Measurements from ENCODE around the gene NOC2L.
A peak's percentile ranks its signal among the peaks of the same experiment; 100 is the strongest.

The NOC2L gene

DNA sequence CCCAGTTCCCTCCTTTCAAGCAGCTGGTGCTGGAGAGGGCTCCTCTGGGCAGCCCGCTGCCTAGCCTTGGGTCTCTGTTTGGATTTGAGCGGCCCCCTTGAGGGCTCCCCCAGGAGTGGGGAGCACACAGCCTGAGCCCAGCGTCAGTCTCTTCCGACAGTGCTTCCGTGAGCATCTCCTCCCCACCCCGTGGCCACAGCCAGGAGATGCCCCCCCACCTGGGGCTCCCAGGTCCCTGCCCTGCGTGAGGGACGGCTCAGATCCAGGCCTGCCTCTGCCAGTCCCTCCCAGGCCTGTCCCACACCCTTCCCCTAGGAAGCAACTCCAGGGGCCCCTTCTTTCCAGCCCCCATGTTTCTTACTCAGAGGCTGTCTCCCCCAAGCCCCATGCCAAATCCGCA, 31.8 kb downstream of the NOC2L start:
- no peak for DNase-seq

DNA sequence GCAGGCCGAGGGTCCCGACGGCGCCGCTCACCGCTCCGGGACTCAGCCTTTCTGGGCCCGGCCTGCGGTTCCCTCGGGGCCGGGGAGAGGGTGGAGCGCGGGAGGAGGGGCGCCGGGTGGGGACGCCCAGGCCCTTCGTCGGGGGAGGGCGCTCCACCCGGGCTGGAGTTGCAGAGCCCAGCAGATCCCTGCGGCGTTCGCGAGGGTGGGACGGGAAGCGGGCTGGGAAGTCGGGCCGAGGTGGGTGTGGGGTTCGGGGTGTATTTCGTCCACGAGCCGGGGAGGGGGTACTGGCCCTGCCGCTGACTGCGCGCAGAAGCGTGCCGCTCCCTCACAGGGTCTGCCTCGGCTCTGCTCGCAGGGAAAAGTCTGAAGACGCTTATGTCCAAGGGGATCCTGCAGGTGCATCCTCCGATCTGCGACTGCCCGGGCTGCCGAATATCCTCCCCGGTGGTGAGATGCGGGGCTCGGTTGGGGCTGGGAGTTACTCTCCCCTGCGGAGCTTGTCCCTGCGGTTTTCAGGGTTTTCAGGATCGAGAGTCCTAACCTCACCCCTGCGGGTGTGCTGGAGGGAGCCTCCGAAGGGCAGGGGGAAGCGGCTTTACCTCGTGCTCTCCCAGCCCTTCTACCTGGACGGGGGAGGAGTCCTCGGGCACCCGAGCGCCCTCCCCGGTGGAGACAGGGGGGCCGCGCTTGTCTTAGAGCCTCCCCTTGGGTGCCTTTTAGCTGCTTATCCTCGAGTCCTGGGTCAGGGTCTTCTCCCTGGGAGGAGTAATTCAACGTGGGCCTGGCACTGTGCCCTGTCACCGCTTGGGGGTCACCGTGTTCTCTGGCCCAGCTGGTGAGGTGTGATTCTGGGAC, 33.3 kb downstream of the NOC2L start:
- no peak for DNase-seq

DNA sequence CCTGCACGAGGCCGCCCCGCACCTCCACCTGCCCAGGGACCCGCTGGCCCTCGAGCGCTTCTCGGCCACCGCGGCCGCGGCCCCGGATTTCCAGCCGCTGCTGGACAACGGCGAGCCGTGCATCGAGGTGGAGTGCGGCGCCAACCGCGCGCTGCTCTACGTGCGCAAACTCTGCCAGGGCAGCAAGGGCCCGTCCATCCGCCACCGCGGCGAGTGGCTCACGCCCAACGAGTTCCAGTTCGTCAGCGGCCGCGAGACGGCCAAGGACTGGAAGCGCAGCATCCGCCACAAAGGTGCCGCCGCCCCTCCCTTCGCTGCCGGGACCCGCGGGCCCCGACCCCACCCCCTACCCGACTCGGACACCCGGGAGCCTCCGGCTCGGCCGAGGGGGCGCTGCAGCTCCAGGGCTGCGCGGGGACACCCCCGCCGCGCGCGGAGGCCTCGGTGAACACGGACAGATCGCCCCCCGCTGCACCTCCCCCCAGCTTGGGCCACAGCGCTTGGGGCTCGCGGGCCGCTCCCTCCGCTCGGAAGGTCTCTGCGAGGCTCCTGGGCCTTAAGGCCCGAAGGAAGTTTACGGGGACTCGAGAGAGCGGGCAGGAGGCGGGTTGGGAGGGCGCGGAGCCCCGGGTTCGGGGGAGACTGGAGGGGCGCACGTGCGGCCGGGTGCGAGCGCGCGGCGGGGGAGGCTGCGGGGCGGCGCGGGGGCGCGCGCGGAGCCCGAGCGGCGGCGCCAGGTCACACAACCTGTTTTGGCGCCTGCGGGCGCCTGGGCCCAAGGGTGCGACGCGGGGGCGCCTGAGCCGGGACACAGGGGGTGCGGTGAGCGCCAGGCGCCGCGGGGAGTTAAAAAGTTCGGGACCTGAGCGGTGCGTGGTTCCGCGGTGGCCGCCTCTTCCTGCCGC, 34.1 kb downstream of the NOC2L start:
- DNase-seq = no peak

DNA sequence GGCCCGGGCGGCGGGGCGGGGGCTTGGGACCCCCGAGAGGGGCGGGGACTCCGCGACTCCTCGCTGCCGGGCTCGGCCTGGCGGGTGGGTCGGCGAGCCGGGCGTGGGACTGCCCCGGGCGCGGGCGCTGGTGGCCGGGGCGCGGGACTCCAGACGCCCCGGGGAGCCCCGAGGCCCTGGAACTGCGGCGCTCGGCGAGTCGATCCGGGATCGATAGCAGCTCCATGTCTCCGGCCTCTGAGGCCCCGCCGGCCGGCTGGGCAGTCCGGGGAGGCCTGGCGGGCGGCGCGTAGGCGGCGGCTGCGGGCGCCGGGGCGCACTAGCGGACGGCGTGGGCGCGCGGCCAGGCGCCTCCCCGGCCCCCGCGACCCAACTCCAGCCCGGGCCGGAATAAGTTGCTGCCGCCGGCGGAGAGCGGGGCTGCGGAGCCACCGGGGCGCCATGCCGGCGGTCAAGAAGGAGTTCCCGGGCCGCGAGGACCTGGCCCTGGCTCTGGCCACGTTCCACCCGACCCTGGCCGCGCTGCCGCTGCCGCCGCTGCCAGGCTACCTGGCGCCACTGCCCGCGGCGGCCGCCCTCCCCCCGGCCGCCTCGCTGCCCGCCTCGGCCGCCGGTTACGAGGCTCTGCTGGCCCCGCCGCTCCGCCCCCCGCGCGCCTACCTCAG, 34.9 kb downstream of the NOC2L start:
- no peak for DNase-seq

DNA sequence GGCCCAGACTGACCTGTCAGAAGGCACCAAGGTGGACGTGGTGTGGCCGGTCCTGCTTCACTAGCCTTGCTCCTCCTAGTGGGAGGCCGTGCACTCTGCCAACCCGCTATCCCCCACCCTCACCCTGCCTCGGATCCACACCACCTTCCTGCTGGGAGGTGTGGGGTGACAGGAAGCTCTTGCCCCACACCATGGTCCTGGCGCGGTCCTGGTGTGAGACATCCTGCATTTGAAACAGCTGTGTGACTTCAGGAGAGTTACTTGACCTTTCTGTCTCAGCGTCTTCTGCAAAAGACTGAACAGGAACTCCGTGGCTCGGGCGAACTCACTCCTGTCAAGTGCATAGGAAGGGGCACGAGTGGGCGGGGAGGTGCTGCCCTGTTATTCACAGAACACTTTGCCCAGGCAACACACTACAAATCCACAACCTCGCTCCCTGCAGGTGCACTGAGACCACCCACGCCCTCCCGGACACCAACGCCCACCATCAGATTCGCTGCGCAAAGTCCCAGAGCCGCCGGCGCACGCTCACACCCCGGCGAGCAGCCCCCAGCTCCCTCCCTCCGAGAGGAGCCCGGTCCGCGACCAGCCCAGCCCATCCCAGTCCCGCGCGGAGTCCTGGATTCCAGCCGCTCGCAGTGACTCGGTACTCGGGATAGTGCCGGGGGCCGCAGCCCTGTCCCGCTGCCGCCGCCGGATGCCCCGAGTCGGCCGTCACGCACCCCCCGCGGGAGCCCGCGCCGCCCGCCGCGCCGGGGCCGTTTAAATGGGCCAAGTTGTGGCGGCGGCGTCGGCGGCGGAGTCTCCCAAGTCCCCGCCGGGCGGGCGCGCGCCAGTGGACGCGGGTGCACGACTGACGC, 35.7 kb downstream of the NOC2L start, which contains the start of gene SAMD11:
SAMD11 (plus strand) TSS at position 793 of the 860 bp plus-strand sequence. CDS start 509 bp downstream, outside the sequence.
- peak in 3 of 4 experiments; percentile 33 to 44 (median 41) for DNase-seq

DNA sequence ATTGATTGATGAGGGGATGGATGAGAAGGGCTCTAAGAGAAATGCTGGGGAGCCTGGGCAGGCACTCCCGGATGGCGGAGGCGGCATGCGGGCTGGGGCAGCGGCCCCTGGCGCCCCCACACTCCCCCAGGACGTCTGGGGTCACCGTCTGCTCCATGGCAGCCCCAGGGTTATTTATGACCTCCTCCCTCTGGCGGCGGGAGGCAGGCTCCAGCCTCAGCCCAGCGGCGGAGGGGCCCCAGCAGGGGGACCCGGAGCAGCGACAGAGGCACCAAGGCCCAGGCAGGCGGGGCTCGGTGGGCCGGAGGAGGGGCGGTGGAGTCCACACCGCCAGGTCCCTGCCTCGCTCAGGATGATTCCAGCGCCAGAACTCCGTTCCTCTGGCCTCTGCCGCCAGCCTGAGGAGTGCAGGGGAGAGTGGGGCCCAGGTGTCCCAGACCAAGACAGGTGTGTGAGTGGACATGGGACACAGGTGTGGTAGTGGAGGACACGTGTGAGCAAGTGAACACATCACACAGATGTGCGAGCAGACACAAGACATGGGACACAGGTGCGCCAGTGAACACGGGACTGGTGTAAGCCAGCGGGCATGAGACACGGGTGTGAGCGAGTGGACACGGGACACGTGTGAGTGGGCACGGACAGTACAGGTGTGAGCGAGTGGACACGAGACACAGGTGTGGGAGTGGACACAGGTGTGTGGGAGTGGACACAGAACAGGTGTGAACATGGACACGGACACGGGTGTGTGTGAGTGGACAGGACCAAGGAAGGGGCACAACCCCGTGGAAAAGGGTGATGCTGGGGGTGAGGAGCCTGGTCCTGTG, 37.8 kb downstream of the NOC2L start:
- DNase-seq = no peak

DNA sequence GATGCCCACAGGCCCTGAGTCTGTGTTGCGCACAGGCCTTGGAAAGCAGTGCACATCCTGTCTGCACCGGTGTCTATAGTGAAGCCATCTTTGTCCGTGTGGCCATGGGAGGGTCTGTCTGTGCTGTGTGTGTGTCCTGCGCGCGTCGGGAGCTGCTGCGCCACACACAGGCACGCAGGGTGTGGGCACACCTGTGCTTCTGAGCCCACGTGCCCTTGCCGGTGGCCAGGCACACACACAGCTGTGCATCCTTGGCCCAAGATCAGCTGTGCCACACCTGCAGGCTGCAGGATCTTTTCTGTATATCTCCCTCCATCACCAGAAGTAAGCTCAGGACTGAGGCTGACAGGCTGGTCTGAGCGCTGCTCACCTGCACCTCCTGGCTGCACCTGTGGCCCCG, 38.5 kb downstream of the NOC2L start:
- no peak for DNase-seq

DNA sequence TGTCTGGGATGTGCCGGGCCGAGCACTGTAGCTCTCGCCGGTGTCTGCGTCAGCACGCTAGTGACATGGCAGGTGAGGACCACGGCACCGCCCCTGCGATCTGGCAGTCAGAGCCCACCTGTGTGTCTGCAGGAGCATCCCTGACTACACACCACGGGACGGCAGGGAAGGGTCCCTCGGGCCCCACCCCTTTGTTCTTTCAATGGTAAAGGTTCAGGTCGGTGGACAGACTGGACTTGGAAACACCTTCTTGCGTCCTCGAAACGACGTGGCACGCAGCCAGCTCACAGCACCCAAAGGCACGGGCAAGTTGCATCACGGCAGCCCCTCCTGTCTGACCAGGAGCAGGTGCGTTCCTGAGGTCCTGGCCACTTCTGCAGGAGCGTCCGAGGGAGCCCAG, 39.0 kb downstream of the NOC2L start:
- DNase-seq = no peak

DNA sequence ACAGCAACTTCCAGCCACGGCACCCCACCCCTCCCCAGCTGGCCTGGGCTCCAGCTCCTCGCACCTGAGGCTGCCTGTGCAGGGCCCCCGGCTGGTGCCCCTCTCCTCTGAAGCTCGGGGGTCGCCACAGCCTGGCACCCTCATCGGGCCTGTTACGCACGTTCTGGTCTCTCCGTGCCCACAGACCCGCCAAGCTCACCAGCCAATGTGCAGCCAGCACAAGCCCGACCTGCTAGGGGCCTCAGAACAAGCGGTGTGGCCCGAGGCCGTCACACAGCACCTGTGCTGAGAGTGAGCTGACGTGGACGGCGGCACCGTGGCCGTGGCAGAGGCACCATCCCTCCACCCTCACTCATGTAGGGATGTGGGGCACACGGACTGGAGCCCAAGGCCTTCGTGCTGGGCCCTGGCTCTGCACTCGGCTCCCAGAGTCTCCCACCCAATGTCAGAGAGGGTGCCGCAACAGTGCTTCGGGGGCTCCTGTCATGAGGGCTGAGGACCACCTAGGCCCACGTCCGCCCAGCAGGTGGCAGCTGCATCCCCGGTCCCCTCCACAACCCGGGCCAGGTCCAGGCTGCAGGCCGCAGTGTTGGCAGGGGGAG, 39.7 kb downstream of the NOC2L start:
- DNase-seq = no peak

DNA sequence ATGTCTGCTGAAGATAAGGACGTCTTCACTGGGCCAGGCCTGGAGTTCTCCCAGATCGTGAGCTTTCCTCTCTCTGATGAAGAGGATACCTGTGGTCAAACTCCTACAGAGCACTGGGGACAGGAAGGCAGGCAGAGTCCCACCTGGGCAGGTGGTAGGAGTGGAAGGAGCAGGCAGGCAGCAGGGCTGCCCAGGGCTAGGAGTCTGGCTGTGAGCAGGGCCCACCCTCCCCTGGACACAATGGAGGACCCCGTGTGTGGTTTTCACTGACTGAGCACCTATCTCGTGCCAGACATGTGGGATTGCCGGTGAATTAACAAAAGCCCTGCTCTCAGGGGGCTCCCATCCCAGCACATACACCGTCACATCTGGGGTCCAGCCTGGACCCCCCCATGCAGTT, 40.2 kb downstream of the NOC2L start:
- no peak for DNase-seq

DNA sequence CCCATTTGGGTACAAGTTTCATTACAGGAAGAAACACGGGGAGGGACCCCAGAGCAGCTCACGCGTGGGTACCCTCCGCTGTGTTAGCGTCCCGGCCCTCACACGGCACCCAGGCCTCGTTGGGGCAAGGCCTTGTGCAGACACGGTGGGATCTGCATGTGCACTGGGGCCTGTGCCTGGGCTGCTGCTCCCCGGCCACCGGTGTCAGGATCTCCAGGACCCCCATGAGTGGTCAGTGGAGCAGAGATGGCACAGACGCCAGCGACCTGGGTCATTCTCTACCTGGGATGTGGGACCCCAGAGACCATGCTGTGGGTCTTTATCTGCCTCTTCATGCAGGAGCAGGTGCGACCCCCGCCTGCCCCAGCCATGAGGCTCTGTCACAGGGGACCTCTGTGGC, 40.7 kb downstream of the NOC2L start:
- DNase-seq = no peak

DNA sequence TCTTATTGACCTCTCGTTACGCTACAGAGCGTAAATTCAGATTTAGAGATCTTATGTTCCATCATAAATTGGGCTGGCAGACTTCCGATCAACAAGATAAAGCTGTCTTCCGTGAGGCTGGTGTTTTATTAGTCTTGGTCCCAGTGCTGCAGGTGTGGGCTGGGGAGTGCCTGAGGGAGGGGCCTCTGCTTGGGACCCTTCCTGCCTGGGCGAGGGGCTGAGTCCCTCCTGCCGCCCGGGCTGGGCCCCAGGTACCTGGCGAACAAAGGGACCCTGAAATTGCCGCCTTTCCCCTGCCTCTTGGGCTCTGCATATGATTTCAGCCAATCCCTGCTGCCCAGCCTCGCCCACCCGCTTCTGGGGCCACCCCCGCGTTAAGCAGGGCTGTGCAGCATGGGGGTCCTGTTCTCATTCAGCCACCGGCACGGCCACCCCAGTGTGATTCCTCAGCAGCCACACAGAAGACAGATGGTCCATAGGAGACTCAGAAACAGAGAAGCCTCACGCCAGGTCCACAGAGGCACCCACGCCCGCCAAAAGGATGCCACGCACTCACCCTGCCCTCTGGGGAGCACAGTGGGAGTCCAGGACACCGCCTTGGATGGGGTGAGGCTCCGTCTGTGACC, 41.5 kb downstream of the NOC2L start:
- no peak for DNase-seq

DNA sequence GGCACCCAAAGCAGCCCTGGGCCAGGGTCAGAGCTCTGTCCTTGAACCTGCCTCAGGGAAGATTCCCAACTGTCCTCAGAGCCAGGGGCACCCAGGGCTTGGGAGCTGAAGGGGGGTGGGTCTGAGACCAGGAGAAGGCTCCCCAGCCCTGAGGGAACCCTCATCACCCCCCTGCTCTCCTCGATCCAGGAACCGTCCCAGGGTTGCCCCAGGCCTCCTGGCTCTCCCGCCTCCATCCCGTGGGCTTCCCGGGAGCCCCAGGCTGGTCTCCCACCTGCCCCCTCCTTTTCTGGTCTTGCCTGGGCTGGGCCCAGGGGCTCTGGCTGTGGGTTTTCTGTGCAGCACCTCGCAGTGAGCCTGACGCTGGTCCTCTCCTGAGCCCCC, 42.0 kb downstream of the NOC2L start:
- DNase-seq = no peak

DNA sequence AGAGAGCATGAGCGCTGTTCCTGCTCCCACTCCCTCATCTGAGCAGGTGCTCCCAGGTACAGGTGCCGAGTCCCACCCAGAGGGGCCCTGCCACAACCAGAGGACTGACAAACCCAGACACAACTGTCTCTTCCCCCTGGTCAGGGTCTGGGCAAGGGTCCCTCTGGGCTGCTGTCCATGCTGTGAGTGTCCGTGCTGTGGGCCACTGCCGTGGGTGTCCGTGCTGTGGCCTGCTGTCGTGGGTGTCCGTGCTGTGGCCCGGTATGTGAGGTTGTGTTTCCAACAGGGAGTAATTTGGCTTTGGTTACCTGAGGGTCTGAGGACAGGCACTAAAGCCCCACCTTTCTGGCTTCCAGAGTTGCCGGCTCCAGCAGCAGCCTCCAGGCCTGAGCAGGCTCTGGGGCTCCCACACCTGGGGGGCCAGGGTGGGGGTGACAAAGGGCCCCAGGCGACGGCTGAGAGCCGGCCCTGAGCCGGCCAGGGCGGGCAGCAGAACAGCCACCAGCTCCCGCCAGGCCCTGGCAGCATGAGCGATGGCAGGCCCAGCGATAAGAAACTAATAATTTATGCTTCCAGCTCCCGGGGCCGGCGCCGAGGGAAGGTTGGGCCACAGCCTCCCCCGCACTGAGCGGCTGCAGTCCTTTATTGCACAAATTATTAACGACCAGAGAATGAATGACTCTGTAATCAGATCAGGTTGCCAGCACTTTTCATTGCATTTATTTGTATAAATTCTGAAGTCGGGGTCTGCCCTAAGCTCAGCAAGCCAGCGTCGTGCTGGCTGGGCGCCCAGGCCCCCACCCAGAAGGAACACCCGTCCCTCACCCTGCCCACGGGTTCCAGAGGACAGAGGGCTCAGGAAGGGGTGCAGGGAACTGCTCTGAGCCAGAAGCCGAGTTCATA, 42.6 kb downstream of the NOC2L start:
- DNase-seq = no peak

DNA sequence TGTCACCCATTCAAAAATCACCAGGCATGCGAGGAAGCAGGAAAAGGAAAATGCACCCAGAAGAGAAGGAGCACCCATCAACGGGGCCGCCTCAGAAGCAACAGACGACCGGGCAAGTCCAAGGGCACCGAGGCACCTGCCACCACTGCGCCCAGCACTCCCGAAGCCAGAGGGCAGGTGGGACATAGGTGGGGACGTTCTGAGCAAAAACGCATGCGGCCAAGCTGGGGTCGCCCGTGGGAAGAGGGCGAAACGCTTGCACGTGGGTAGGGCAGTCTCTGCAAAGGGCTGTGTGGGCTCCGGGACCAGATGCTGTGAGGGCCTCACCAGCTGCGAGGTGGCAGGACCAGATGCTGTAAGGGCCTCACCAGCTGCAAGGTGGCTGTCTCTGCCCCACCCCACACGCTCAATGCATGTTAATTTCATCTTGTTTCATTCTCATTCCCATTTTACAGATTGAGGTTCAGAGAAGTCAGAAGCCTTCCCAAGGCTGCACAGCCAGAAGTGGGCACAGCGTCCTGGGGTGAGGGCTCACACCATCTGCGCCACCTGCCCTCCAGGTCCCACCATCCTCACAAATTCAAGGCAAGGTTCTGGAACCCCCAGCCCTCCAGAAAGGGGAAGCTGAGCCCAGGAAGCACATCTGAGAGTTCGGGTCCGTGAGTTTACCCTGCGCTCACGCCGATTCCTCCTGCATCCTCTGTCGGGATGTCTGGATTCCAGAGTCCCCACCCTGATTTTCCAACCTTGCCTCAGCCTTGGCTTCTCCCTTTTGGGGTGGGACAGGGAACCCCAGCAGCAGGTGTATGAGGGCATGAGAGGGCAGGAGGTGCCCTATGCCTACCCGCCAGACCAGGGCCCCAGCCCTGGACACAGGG, 43.5 kb downstream of the NOC2L start:
- DNase-seq = no peak

DNA sequence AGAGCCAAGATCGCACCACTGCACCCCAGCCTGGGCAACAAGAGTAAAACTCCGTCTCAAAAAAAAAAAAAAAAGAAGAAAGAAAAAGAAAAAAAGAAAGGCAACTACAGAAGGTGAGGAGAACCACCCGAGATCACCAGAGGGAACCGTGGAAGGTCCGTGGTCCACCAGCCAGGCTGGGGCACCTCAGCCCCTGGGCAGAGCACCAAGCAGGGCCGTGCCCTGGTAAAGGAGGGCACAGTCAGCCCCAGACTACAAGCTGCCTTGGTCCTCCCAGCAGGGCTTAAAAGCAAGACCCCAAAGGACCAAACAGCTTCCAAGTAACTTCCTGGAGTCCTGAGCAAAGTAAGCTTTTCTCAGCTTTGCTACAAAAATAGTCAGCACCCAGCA, 44.2 kb downstream of the NOC2L start:
- no peak for DNase-seq

DNA sequence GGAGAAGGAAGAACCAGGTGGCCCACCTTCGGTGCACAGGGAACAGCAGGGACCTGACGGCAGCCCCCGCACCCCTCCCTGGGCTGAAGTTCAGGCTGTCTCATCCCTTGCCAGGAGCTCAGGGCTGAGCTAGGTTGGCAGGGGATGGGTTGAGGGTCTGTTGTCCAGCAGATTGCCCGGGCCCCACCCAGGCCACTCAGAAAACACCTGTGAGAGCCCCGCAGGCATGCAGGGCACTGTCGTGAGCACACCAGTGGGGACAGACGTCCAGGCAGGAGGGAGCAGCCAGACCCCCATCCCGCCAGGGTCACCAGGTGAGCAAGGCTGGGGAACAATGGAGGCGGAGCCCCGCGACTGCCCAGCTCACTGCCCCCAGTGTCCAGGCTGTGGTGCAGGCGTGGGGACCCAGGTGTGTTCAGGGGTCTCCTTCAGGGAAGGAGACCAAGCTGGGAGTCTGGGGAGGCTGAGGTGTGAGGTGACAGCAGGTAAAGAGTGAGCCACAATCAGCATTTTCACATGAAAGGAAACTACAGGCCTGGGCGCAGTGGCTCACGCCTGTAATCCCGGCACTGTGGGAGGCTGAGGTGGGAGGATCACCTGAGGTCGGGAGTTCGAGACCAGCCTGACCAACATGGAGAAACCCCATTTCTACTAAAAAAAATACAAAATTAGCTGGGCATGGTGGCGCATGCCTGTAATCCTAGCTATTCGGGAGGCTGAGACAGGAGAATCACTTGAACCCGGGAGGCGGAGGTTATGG, 44.7 kb downstream of the NOC2L start:
- no peak for DNase-seq
